HG03432 (cell line): ENCODE data around the gene DSE.

Source experiments
- ATAC-seq: cut with Tn5 transposase; IDR thresholded peaks from one replicate; pipeline ENCODE4 v1.9.1; 2021; ENCODE audit warnings: mild to moderate bottlenecking, moderate library complexity; ENCODE audit not compliant: unreplicated experiment

DSE gene

GRCh38 chr6:116468293-116468692 lies 97.5 kb downstream of the DSE start:
- ATAC-seq = no peak

GRCh38 chr6:116471531-116471930 lies 100.8 kb downstream of the DSE start:
- no peak for ATAC-seq

DNA sequence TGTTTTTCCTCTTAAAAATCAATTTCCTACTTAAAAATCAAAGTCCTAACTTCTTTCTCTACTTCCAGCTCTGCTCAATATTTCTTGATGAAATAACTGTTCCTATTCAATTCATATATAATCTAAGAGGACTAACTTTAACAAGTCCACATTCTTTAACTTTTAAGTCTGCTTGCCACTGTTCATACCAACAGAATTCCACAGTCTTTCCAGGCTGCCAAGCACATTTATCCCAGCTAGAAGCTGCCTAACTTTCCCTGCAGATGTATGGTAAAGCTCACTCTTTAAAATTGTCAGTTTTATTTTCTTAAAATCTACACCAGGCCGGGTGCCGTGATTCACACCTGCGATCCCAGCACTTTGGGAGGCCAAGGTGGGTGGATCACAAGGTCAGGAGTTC lies 102.0 kb downstream of the DSE start:
- no peak for ATAC-seq

GRCh38 chr6:116475141-116475540 lies 104.4 kb downstream of the DSE start:
- ATAC-seq = no peak

DNA sequence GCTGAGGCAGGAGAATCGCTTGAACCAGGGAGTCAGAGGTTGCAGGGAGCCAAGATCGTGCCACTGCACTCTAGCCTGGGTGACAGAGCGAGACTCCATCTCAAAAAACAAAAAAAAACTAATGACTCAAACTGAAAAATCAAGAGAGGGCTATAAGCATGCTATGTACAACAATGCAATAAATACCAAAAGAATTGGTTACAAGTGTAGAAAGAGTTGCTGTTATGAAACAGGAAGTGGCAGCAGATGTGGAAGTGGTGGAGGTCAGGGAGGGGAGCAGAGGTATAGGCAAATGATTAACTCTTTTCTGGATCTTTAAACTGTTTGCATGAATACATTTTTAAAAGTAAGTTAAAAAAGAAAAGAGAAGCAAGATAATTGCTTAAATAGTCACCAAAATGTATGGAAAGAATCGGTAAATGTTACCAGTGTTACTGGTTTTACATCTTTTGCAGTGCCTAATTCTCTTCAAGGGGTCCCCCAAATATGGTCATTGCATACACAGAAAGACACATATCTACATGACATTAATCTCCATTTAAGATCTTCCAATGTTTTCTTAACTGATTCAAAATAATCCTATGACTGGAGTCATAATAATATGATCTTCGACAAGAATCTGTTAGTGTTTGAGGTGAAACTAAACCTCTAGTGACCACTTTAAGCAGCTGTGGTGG lies 105.4 kb downstream of the DSE start:
- peak; percentile 100 for ATAC-seq

GRCh38 chr6:116482780-116483179 lies 112.0 kb downstream of the DSE start:
- no peak for ATAC-seq

DNA sequence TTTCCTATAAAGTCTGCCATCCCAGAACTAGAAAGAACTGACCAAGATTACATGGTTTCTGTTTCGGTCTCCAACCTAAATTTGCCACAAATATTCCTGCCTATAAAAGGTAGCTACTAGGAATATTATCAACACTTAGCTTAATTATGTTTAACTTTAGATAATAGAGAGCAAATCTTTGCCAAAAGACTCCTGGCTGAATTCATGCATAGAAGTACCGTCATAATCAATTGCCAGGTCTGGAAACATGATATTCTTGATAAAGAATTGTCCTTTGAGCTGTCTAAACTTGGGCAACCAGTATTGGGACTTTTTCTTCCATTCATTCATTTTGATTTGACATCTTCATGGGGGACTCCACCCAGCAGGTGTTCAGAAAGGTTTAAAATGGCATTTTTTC lies 112.9 kb downstream of the DSE start:
- no peak for ATAC-seq

- no peak for ATAC-seq
These were observed 114.9 kb downstream of the DSE start for GRCh38 chr6:116485559-116486184.

- no peak for ATAC-seq
These were observed 121.0 kb downstream of the DSE start for GRCh38 chr6:116491610-116492330.

DNA sequence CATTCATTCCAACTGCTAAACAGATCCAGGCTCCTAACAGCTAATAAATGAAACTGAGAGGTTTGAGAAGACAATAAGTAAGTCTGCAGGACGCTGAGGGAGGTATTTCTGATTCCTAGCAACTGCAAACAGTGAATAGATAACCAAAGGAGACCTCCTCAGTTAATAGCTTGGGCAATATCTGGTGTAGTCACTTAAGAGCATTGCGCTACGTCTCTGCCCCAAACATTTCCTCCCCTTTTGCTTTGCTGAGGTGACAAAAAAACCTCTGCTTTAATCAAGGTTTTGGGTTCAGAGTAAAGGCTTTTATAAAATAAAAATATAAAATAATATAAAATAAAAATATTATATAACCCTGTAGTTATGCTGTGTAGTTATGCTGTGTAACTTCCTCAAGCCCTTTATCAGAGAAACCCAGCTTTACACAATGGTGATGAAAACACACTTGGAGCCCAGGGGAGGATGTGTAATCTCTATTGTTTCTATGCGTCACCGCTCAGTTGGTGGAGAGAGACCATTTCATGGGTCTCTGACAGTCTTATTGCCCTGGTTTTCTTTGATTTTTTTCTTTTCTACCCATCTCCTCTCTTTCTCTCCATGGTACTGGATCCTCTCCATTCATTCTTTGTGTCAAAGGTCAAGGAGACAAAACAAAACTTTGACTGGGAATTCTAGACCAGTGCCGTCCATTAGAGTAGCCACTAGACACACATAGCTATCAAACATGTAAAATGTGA lies 121.8 kb downstream of the DSE start:
- no peak for ATAC-seq
